Fibroblast of lung (primary cell): Measurements from ENCODE around the gene CYTH4.

Experiments used
- EZH2 ChIP-seq: IDR thresholded peaks from 2 replicates; pipeline ENCODE4 v1.5.1; 2012; ENCODE audit warnings: low read length, control low read depth, mild to moderate bottlenecking; ENCODE audit errors: missing control alignments
- TF ChIP-seq, protein P1 (sequence below), 2 donors: IDR thresholded peaks in 1 of 2; conservative IDR thresholded peaks in 1 of 2; 1 replicate in 1 of 2; 2 replicates in 1 of 2; pipeline ENCODE4 v1.5.1; 2011 to 2012; ENCODE audit warnings: low read length in 2 of 2, control low read depth in 1 of 2, inconsistent platforms in 1 of 2, low read depth in 1 of 2, mild to moderate bottlenecking in 1 of 2

- TF ChIP-seq, protein P1, sequence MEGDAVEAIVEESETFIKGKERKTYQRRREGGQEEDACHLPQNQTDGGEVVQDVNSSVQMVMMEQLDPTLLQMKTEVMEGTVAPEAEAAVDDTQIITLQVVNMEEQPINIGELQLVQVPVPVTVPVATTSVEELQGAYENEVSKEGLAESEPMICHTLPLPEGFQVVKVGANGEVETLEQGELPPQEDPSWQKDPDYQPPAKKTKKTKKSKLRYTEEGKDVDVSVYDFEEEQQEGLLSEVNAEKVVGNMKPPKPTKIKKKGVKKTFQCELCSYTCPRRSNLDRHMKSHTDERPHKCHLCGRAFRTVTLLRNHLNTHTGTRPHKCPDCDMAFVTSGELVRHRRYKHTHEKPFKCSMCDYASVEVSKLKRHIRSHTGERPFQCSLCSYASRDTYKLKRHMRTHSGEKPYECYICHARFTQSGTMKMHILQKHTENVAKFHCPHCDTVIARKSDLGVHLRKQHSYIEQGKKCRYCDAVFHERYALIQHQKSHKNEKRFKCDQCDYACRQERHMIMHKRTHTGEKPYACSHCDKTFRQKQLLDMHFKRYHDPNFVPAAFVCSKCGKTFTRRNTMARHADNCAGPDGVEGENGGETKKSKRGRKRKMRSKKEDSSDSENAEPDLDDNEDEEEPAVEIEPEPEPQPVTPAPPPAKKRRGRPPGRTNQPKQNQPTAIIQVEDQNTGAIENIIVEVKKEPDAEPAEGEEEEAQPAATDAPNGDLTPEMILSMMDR (conservative IDR thresholded peaks at IDR 0.05 in 1 of 2, IDR thresholded peaks at IDR 0.05 in 1 of 2; ENCODE audit: low read depth in 1 of 2, low read length in 2 of 2), result no peak
- no peak for TF ChIP-seq EZH2
These were observed 80.3 kb downstream of the CYTH4 start for GRCh38 chr22:37362621-37363020.
